CD4-positive, alpha-beta memory T cell (primary cell): ENCODE results near the gene IRF5. TPM values are rescaled to one million over a fixed set of nuclear protein-coding genes. Genes with fewer than 3 reads are reported as not detected.

Experiments
- polyA plus RNA-seq, 2 donors: library from polyadenylated mRNA; unstranded; fragments of 300-500 nt; fragmentation: Illumina TruSeq; gene quantifications; one replicate each; pipeline ENCODE4 v1.2.3, GENCODE V29; 2021
- total RNA-seq, 2 experiments: library from RNA; stranded (reverse); gene quantifications; one replicate each; pipeline ENCODE4 v1.2.3, GENCODE V29; 2021

IRF5 gene
- total and polyA plus RNA-seq, 4 experiments from 2014 or later = 7.2 to 27.8 (median 11.8) TPM

Other genes with a start within 250 kb of the IRF5 start
- gene CALU, start 198.6 kb upstream of the IRF5 start, total RNA-seq = 10 to 100 TPM; 18.4 to 20.6 TPM
- gene CALU, start 198.6 kb upstream of the IRF5 start, polyA plus RNA-seq = 10 to 100 TPM; 23.3 to 24.2 TPM
- not detected for gene OPN1SW, start 162.1 kb upstream of the IRF5 start, total RNA-seq
- not detected for gene OPN1SW, start 162.1 kb upstream of the IRF5 start, polyA plus RNA-seq
- gene CCDC136, start 146.0 kb upstream of the IRF5 start, total RNA-seq = 10 to 100 TPM; 18.3 to 20.4 TPM
- 1 to 10 TPM in 1 of 2 donors, not detected in 1; 3.4 TPM for gene CCDC136, start 146.0 kb upstream of the IRF5 start, polyA plus RNA-seq
- under 1 TPM in 1 of 2 experiments, not detected in 1; 0.06 TPM for gene FLNC, start 107.5 kb upstream of the IRF5 start, total RNA-seq
- gene FLNC, start 107.5 kb upstream of the IRF5 start, polyA plus RNA-seq = not detected
- gene ATP6V1F, start 75.1 kb upstream of the IRF5 start, total RNA-seq = 10 to 100 TPM; 74.6 to 75.5 TPM
- gene ATP6V1F, start 75.1 kb upstream of the IRF5 start, polyA plus RNA-seq = 100 to 1,000 TPM; 274 to 392 TPM
- under 1 TPM; 0.39 to 0.55 TPM for gene KCP, start 27.2 kb upstream of the IRF5 start, total RNA-seq
- gene KCP, start 27.2 kb upstream of the IRF5 start, polyA plus RNA-seq = not detected
- 10 to 100 TPM; 41.7 to 44.5 TPM for gene TNPO3, start 117.2 kb downstream of the IRF5 start, total RNA-seq
- 10 to 100 TPM; 34.4 to 41.1 TPM for gene TNPO3, start 117.2 kb downstream of the IRF5 start, polyA plus RNA-seq
- gene TSPAN33, start 206.8 kb downstream of the IRF5 start, total RNA-seq = 1 to 10 TPM in 1 of 2 experiments, under 1 TPM in 1; 0.83 to 1.0 TPM
- gene TSPAN33, start 206.8 kb downstream of the IRF5 start, polyA plus RNA-seq = 1 to 10 TPM in 1 of 2 donors, under 1 TPM in 1; 0.89 to 6.3 TPM